IPS DF 19.7 (cell line): ENCODE measurements around the gene IGSF21.

ENCODE experiments used
- DNase-seq: peaks from one replicate; pipeline ENCODE4 v3.0.0-alpha.2; 2013; ENCODE audit warnings: low read depth, low spot score

Gene IGSF21

GRCh38 chr1:18119289-18119688 is 11.7 kb downstream of the IGSF21 start:
- no peak for DNase-seq

- no peak for DNase-seq
Measured at GRCh38 chr1:18119771-18120377, 12.3 kb downstream of the IGSF21 start.

- no peak for DNase-seq
Measured at GRCh38 chr1:18120638-18121037, 13.0 kb downstream of the IGSF21 start.

GRCh38 chr1:18121072-18121820 is 13.6 kb downstream of the IGSF21 start:
- DNase-seq, result no peak

- no peak for DNase-seq
Measured at GRCh38 chr1:18123467-18123992, 15.9 kb downstream of the IGSF21 start.

- DNase-seq, result no peak
Measured at GRCh38 chr1:18124977-18125376, 17.4 kb downstream of the IGSF21 start.

- no peak for DNase-seq
Measured at GRCh38 chr1:18126616-18127015, 19.0 kb downstream of the IGSF21 start.

GRCh38 chr1:18128298-18128697 is 20.7 kb downstream of the IGSF21 start:
- no peak for DNase-seq

GRCh38 chr1:18130356-18130755 is 22.8 kb downstream of the IGSF21 start:
- no peak for DNase-seq

- no peak for DNase-seq
Measured at GRCh38 chr1:18132022-18132710, 24.6 kb downstream of the IGSF21 start.

- no peak for DNase-seq
Measured at GRCh38 chr1:18132711-18133541, 25.3 kb downstream of the IGSF21 start.

GRCh38 chr1:18134324-18135046 is 26.9 kb downstream of the IGSF21 start:
- no peak for DNase-seq

GRCh38 chr1:18137759-18138345 is 30.3 kb downstream of the IGSF21 start:
- DNase-seq, result no peak

- DNase-seq, result no peak
Measured at GRCh38 chr1:18139198-18139981, 31.8 kb downstream of the IGSF21 start.

GRCh38 chr1:18140411-18140810 is 32.8 kb downstream of the IGSF21 start:
- no peak for DNase-seq

- DNase-seq, result no peak
Measured at GRCh38 chr1:18141661-18142060, 34.1 kb downstream of the IGSF21 start.

- no peak for DNase-seq
Measured at GRCh38 chr1:18142471-18142870, 34.9 kb downstream of the IGSF21 start.

GRCh38 chr1:18142969-18143368 is 35.4 kb downstream of the IGSF21 start:
- DNase-seq, result no peak

- DNase-seq, result no peak
Measured at GRCh38 chr1:18144062-18144461, 36.5 kb downstream of the IGSF21 start.
